ENCODE results near the gene TRPM8. TPM values are rescaled to one million over a fixed set of nuclear protein-coding genes. Genes with fewer than 3 reads are reported as not detected.

Gene TRPM8
- total RNA-seq, 2 donors from 2014 or later: 71.1 to 71.3 TPM

DNA sequence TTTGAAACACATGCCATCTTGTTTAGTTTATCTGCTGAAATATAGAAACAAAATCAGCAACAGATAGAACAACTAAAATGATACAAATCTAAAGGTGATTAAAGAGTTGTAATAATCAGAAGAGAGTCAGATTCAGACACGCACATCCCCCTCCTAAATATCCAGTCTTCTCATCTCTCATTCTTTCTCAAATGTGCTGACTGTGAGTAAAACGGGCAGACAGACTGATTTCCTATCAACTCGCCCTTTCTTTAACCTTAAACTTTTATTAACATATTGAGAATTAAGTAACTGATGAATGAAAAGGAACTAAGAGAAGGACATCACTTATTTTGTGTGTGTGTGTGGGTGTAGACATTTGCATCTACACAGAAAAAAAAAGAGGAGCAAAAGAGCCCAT is 98.7 kb downstream of the TRPM8 start:
- WGBS: 64% methylated on average over 3 of the region's 3 CpGs
- DNase-seq (ENCODE audit: low spot score): no peak
- intact Hi-C loops (cut with DNase I): no loop called here
- H3K4me1 ChIP-seq (replicated peaks): peaks cover 10% of the 10 kb centered on the region
- H3K27ac ChIP-seq: no peak overlapping the region
- TF ChIP-seq POLR2A (IDR thresholded peaks at IDR 0.05) (no peak), POLR2AphosphoS5 (IDR thresholded peaks at IDR 0.05) (no peak)
- TF ChIP-seq, protein P1, sequence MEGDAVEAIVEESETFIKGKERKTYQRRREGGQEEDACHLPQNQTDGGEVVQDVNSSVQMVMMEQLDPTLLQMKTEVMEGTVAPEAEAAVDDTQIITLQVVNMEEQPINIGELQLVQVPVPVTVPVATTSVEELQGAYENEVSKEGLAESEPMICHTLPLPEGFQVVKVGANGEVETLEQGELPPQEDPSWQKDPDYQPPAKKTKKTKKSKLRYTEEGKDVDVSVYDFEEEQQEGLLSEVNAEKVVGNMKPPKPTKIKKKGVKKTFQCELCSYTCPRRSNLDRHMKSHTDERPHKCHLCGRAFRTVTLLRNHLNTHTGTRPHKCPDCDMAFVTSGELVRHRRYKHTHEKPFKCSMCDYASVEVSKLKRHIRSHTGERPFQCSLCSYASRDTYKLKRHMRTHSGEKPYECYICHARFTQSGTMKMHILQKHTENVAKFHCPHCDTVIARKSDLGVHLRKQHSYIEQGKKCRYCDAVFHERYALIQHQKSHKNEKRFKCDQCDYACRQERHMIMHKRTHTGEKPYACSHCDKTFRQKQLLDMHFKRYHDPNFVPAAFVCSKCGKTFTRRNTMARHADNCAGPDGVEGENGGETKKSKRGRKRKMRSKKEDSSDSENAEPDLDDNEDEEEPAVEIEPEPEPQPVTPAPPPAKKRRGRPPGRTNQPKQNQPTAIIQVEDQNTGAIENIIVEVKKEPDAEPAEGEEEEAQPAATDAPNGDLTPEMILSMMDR (IDR thresholded peaks at IDR 0.05): no peak
- H3K36me3 ChIP-seq: no peaks in the 10 kb centered on the region
- no peak overlapping the region for H3K4me3 ChIP-seq
- no peaks in the 10 kb centered on the region for H3K9me3 ChIP-seq
- no peaks in the 10 kb centered on the region for H3K27me3 ChIP-seq (replicated peaks; ENCODE audit: insufficient read depth)

DNA sequence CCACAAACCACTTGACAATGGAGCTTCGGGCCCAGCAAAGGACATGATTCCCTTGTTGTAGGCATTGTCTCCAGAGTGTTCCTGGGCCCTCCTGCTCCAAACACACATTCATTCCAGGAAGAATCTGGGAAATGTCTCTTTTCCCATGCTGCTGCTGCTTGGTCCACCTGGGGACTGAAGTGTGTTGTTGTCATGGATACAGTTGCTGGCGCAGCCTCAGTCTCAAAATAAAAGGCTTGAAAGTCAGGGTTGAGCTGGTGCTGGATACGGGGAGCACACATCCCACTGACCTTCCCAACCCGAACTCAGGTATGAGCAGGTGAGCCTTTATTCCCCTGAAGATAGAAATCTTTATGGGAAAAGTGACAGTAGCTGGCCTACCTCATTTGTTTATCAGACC is 102.7 kb downstream of the TRPM8 start:
- no peaks in the 10 kb centered on the region for H3K9me3 ChIP-seq
- H3K4me1 ChIP-seq (replicated peaks): peaks cover 11% of the 10 kb centered on the region
- H3K27ac ChIP-seq: peak overlapping the region in 1 of 2 donors; percentile 28
- 45% methylated on average over 4 of the region's 4 CpGs for WGBS
- TF ChIP-seq POLR2A (IDR thresholded peaks at IDR 0.05): no peak
- TF ChIP-seq, protein P1 (IDR thresholded peaks at IDR 0.05): no peak
- TF ChIP-seq POLR2AphosphoS5 (IDR thresholded peaks at IDR 0.05): no peak
- no peak overlapping the region for H3K4me3 ChIP-seq
- intact Hi-C loops (cut with DNase I): no loop called here
- H3K27me3 ChIP-seq (replicated peaks; ENCODE audit: insufficient read depth): no peaks in the 10 kb centered on the region
- DNase-seq (ENCODE audit: low spot score): no peak
- no peaks in the 10 kb centered on the region for H3K36me3 ChIP-seq

DNA sequence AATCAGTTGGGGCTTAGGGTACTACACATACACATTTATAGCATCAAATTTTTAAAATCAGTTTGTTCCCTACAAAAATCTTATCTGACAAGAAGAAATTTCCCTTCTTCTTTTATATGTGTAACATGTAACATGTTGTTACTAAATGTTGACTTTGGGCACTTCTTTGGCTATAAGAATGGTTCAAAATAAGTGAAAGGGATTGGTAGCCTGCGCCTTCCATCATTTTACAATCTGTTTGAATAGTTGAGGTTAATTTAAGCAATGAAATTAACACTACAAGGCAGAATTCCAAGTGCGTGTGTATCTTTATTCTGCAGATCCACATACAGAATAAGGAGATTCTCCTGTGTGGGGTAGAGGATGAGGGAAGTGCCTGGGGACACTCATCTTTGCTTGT is 103.2 kb downstream of the TRPM8 start:
- Histone ChIP-seq H3K27ac (peak overlapping the region in 1 of 2 donors; percentile 28), H3K36me3 (no peaks in the 10 kb centered on the region), H3K4me3 (no peak overlapping the region), H3K9me3 (no peaks in the 10 kb centered on the region), H3K27me3 (replicated peaks; ENCODE audit: insufficient read depth) (no peaks in the 10 kb centered on the region), H3K4me1 (replicated peaks) (peaks cover 11% of the 10 kb centered on the region)
- 39% methylated on average over 2 of the region's 2 CpGs for WGBS
- TF ChIP-seq, protein P1 (IDR thresholded peaks at IDR 0.05): no peak
- TF ChIP-seq POLR2AphosphoS5 (IDR thresholded peaks at IDR 0.05): peak; percentile 60
- no peak for DNase-seq (ENCODE audit: low spot score)
- intact Hi-C loops (cut with DNase I): no loop called here

DNA sequence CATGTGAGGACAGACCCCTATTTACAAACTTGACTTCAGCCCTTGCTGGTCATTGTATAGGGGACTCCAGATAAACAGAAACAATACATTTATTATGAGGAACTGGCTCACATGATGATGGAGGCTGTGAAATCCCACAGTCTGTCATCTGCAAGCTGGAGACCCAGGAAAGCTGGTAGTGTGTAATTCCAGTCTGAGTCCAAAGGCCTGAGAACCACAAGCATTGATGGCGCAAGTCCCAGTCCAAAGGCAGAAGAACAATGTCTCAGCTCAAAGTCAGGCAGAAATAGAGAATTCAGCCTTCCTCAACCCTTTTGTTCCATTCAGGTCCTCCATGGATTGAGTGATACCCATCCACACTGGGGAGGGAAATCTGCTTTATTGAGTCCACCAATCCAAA is 105.3 kb downstream of the TRPM8 start:
- no peaks in the 10 kb centered on the region for H3K27me3 ChIP-seq (replicated peaks; ENCODE audit: insufficient read depth)
- H3K4me1 ChIP-seq (replicated peaks): peaks cover 11% of the 10 kb centered on the region
- H3K4me3 ChIP-seq: no peak overlapping the region
- intact Hi-C loops (cut with DNase I): no loop called here
- WGBS: 100% methylated on average over 1 of the region's 1 CpG
- no peaks in the 10 kb centered on the region for H3K9me3 ChIP-seq
- no peak overlapping the region for H3K27ac ChIP-seq
- TF ChIP-seq, protein P1 (IDR thresholded peaks at IDR 0.05): no peak
- TF ChIP-seq POLR2AphosphoS5 (IDR thresholded peaks at IDR 0.05) (no peak), POLR2A (IDR thresholded peaks at IDR 0.05) (no peak)
- no peaks in the 10 kb centered on the region for H3K36me3 ChIP-seq
- no peak for DNase-seq (ENCODE audit: low spot score)

DNA sequence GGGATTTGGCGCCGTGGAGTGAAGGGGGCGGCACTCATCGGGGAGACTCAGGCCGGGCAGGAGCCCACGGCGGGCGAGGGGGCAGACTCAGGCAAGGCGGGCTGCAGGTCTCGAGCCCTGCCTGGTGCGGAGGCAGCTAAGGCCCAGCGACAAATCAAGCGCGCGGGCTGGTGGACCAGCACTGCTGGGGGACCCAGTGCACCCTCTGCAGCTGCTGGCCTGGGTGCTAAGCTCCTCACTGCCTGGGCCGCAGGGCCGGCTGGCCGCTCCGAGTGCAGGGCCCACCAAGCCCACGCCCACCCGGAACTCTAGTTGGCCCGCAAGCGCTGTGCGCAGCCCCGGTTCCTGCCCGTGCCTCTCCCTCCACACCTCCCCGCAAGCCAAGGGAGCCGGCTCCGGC is 107.1 kb downstream of the TRPM8 start:
- H3K4me3 ChIP-seq: no peak overlapping the region
- TF ChIP-seq, protein P1 (IDR thresholded peaks at IDR 0.05): no peak
- TF ChIP-seq POLR2A (IDR thresholded peaks at IDR 0.05) (no peak), POLR2AphosphoS5 (IDR thresholded peaks at IDR 0.05) (no peak)

More for the DNA sequence above, 107.1 kb downstream of the TRPM8 start:
- H3K4me1 ChIP-seq (replicated peaks): peaks cover 11% of the 10 kb centered on the region
- intact Hi-C loops (cut with DNase I): no loop called here
- H3K27ac ChIP-seq: no peak overlapping the region
- DNase-seq (ENCODE audit: low spot score): no peak
- WGBS: 93% methylated on average over 29 of the region's 29 CpGs
- no peaks in the 10 kb centered on the region for H3K9me3 ChIP-seq
- H3K27me3 ChIP-seq (replicated peaks; ENCODE audit: insufficient read depth): no peaks in the 10 kb centered on the region
- no peaks in the 10 kb centered on the region for H3K36me3 ChIP-seq

Measured in prostate gland (tissue), 2 donors.